ENCODE results near the gene SULT1A4. TPM values are rescaled to one million over a fixed set of nuclear protein-coding genes. Genes with fewer than 3 reads are reported as not detected.
"Not testable (repeated sequence)": the region's sequence is repeated elsewhere in the genome, so short reads cannot be mapped to it uniquely, and the experiment has no call there.

Gene SULT1A4
- 2.7 TPM for total RNA-seq
- long read RNA-seq, partial matches to known transcripts: 0 of 2 reads
- long read RNA-seq, other reads (novel, unspliced or antisense): 0 of 2 reads

DNA sequence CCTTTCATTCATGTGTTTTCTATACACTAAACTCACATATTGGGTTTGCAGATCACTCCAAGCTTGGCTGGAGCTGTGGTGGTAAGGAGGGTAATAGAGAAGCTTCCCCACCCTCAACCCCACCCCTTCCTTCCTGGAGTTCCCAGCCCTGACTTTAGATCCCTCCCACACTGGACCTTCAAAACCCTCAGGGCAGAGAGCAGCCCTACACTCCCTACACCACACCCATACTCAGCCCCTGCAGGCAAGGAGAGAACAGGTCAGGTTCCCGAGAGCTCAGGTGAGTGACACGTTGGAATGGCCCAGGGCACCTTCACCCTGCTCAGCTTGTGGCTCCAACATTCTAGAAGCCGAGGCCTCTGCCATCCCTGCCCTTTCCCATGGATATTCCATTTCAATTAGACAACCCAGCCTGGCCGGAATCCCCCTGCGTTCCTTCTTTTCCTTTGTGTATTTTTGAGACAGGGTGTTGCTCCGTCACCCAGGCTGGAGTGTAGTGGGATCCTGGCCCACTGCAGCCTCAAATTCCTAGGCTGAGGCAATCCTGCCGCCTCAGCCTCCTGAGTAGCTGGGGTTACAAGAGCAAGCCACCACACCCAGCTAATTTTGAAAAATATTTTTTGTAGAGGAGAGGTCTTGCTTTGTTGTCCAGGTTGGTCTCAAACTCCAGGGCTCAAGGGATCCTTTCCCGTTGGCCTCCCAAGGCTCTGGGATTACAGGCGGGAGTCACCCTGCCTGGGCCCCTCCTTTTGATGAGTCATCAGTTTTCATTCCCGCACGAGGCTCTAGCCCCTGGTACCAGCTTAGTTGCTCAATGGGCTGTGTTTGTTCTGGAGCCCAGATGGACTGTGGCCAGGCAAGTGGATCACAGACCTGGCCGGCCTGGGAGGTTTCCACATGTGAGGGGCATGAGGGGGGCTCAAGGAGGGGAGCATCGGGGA lies at the start of gene SULT1A4:
SULT1A4 (plus strand) TSS at position 208 of the 941 bp plus-strand sequence. CDS start 1,473 bp downstream, outside the sequence.
- peak; percentile 42 for ATAC-seq
- intact Hi-C loops (cut with micrococcal nuclease); DNase-seq: not testable (repeated sequence)

DNA sequence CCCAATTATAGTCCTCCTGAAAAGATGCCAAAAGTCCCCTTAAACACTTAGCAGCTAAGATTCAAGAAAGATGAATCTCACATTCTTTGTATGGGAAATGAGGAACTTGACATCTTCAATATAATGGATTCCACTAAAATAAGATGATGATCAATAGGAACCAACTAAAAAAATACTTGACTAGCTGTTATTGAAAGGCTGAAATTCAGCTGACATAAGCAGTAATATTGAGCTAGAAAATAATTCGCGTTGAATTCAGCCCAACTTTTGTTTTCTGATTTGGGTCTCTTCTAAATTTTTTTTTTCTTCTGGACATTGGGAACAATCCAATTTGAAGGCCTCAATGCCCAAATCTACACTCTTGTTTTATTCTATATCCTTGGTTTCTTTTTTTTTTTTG lies 36.1 kb upstream of the SULT1A4 start:
- ATAC-seq; intact Hi-C loops (cut with micrococcal nuclease); DNase-seq: not testable (repeated sequence)

DNA sequence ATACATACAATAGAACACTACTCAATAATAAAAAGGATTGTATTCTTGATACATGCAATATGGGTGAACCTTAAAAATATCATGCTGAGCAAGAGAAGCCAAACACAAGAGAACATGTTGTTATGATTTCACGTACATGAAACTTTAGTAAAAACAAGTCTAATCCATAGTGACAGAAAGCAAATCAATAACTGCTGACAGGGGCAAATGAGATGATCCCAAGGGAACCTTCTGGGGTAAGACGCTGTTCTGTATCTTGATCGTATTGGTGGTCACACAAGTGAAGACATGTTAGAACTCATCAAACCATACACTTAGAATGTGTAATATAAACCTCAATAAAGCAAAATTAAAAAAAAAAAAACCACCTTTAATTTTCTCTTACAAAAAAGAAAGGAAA lies 34.3 kb upstream of the SULT1A4 start:
- ATAC-seq; DNase-seq; intact Hi-C loops (cut with micrococcal nuclease): not testable (repeated sequence)

DNA sequence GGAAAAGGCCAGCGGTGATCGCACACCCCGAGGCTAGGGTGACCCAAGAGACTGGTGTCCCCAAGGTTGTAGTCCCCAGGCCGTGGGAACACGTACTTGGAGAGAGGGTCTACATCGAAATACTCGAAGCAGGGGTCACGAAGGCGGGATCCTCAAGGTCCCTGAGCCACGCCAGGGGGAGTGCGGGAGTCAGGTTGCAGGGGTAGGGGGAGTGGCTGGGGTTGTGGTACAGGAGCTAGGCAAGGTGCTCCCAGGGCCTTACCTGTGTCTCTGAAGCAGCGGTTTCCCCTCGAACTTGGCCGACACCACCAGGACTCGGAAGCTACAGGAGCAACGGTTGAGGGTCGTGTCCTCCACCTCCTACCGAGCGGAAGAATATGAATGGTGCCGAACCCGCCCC lies 6.0 kb upstream of the SULT1A4 start:
- intact Hi-C loops (cut with micrococcal nuclease); DNase-seq: not testable (repeated sequence)
- ATAC-seq: peak; percentile 21

DNA sequence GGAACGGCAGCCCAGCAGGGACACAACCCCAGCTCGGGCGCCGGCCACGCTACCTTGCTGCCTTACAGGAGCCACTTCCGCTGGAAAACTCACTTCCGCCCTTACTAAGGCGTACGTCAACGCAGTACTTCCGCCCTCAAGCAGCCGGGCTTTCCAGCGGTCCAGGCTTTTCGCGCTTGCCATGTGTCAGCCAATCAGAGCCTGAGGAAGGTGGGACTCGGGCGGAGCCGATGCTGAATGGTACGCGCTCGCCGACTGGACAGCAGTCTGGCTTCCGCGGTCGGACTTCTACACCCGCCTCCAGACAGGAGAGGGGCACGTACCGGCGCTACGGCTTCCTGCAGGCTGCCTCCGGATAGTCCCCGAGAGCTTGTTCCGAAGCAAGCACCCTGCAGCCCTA lies 5.4 kb upstream of the SULT1A4 start, which contains the start of the genes BOLA2 and SLX1B:
BOLA2 (minus strand) TSS at position 83 of the 400 bp plus-strand sequence. CDS start 98 bp downstream, outside the sequence.
SLX1B (plus strand) TSS at position 265 of the 400 bp plus-strand sequence.
- ATAC-seq: peak; percentile 96
- DNase-seq; intact Hi-C loops (cut with micrococcal nuclease): not testable (repeated sequence)

DNA sequence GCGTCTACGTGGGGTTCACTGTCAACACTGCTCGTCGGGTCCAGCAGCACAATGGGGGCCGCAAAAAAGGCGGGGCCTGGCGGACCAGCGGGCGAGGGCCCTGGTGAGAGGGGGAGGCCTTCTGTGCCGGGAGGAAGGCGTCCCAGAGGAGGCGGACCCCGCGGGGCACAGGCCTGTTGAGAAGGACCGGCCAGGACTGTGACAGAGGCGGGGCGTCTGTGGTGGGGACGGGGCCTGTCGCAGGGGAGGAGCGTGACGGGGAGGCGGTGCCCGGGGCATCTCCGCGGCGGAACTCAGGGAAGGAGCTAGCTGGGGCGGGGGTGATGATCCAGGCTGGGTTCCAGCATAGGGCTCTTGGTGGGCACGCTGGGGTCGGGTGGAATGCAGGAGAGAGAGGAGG lies 4.9 kb upstream of the SULT1A4 start:
- DNase-seq; intact Hi-C loops (cut with micrococcal nuclease): not testable (repeated sequence)
- peak; percentile 83 for ATAC-seq

DNA sequence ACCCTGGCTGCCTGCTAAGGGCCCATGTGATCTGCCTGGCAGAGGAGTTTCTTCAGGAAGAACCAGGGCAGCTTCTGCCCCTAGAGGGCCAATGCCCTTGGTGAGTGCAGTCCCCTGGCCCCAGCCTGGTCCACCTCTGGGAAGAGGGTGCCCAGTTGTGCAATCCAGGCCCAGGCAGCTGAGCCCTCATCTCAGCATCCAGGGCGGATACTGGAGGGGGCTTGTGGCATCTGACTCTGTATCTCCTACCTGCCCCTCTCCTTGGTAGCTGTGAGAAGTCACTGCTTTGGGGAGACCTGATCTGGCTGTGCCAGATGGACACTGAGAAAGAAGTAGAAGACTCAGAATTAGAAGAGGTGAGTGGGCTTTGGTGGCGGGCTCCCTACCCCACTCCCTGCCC lies 2.1 kb upstream of the SULT1A4 start:
- DNase-seq; intact Hi-C loops (cut with micrococcal nuclease); ATAC-seq: not testable (repeated sequence)

DNA sequence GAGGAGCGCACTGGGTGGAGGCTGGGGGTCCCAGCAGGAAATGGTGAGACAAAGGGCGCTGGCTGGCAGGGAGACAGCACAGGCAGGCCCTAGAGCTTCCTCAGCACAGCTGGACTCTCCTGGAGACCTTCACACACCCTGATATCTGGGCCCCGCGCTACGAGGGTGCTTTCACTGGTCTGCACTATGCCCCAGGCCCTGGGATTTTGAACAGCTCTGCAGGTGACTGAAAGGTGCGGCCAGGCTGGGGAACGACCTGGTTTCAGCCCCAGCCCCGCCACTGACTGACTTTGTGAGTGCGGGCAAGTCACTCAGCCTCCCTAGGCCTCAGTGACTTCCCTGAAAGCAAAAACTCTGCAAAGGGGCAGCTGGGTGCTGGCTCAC lies 926 bp downstream of the SULT1A4 start:
- peak; percentile 2 for ATAC-seq
- intact Hi-C loops (cut with micrococcal nuclease); DNase-seq: not testable (repeated sequence)

DNA sequence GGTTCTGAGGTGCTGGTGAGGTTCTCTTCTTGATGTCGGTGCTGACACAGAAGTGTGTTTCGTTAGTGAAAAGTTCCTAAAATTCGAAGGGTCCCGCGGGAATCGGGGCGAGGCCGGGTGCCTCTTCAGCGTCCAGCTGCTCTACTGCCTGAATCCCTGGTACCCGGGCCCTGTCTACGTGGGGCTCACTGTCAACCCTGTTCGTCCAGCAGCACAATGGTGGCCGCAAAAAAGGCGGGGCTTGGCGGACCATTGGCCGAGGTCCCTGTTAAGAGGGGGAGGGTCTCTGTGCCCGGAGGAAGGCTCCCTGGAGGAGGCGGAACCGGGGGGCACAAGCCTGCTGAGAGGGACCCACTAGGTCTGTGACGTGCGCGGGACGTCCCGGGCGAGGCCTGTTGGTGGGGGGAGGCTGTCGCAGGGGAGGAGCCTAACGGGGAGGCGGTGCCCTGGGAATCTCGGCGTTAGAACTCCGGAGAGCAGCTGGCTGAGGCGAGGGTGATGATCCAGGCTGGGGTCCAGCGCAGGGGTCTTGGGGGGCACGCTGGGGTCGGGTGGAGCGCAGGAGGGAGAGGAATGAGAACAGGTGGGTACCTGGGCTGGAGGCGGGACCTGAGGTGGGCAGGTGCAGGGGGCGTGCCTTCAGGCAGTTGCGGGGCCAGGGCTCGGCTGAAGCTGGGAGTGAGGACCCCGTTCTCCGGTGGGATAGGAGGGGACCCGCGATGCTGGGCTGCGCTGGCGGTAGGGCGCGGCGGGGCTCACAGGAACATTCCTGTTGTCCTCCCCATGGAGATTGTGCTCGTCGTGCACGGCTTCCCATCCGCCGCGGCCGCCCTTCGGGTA lies 6.5 kb downstream of the SULT1A4 start:
- intact Hi-C loops (cut with micrococcal nuclease); DNase-seq: not testable (repeated sequence)
- ATAC-seq: peak; percentile 63

DNA sequence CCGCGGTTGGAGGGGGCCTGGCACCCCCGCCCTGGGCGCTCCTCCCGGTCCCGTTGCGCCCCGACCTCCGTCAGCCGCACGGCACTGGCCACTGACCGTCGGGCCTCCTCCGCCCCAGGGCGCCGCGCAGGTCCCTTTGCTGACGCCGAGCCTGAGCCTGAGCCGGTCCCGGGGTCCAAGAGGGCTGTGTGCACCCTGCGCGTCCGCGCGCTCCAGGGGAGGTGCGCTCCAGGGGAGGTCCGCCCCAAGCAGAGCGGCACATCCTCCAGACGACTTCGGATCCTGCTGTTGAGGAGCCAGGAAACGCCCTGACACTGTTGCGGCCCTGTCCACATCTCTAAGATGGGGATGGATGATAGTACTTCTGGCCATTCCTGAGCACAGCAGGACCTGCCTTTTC lies 7.2 kb downstream of the SULT1A4 start:
- peak; percentile 6 for ATAC-seq
- intact Hi-C loops (cut with micrococcal nuclease); DNase-seq: not testable (repeated sequence)

DNA sequence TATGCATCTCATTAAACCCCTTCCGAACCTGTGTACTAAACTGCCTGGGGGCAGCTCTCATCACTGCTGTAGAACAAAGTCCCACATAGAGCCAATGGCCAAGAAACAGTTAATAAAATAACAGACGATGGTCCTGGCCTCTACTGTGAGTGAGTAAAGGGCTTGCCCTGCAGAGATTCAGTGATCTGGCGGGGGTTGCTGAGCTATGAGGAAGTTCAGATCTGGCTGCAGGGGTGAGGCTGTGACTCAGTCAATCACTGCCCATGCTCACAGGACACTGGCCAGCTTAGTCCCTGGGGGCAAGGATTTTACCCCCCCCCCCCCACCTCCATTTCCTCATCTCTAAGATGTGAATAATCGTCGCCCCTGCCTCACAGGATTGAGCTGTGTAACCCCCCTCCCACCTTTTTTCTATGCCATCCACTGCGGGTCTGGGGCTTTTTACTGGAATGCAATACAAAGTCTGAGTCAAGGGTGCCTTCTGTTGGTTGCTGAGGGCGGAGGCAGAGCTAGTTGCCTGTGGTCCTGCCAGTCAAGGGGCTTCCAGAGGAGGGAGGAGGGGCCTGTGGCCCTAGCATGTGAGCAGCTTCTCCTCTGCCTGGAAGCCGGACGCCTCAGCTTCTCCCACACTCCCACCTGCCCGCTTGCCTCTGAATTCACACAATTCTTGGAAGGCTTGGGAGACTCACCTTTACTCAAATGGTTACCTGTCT lies 8.1 kb downstream of the SULT1A4 start:
- ATAC-seq; DNase-seq; intact Hi-C loops (cut with micrococcal nuclease): not testable (repeated sequence)

DNA sequence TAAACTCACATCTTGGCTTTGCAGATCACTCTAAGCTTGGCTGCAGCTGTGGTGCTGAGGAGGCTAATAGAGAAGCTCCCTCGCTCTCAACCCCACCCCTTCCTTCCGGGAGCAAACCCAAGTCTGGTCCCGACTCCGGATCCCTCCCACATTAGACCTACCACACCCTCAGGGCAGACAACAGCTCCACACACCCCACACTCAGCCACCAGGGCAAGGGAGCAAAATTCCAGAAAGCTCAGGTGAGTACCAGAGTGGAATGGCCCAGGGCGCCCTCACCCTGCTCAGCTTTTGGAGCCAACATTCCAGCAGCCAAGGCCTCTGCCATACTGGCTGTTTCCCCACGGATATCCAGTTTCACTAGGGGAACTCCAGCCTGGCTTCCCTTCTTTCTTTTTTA lies 9.9 kb downstream of the SULT1A4 start:
- peak; percentile 93 for ATAC-seq
- intact Hi-C loops (cut with micrococcal nuclease): not testable (repeated sequence)
- DNase-seq: peak; percentile 87

DNA sequence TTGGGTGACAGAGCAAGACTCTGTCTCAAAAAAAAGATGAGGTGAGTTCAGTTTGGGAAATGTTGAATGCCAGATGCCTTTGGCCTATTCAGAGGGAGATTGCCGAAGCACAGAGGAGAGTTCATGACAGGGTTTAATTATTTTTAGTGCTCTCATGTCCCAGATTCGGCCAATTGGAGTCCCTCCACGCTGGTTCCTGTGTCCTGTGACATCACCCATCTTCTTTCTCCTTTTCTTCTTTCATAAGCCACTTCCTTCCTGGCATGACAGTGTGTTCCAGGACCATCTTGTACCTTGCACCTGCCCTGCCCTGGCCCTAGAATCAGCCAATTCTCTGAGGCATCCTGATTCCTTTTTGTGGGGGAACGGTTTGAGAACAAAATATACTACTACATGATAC lies 12.4 kb downstream of the SULT1A4 start:
- intact Hi-C loops (cut with micrococcal nuclease); ATAC-seq; DNase-seq: not testable (repeated sequence)

DNA sequence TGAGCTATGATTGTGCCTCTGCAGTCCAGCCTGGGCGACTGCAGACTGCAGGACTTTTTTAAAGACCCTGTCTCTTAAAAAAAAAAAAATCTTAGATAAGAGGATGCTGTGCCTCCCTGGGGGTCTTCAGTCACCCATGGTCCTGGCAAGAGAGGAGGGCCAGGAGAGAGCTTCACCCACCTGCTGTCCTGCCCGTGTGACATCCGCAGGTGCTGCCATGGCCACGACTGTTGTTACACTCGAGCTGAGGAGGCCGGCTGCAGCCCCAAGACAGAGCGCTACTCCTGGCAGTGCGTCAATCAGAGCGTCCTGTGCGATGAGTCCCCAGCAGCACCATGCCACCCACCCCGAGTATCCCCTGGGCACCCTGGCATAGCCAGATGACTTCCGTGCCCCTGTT lies 22.6 kb downstream of the SULT1A4 start:
- peak; percentile 9 for DNase-seq
- intact Hi-C loops (cut with micrococcal nuclease); ATAC-seq: not testable (repeated sequence)

DNA sequence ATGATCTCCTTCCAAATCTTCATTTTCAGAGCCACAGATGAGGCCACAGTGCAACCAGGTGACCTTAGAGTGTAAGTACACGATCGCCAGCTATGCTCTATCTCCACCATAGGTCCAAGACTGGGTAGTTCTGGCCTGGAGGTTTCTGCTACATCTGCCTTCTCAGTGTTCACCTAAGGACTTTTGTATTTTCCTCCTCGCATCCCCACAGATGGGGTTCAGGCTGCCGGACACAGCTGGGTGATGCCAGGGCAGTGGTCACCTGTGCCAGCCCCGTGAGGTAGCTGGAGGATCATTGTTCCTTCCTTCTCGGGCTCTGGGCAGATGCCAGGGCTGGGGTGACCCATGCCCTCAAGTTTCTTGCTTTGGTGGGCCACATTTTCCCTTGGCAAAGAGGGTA lies 46.6 kb downstream of the SULT1A4 start, which contains the start of gene NPIPB12:
NPIPB12 (minus strand) TSS at position 101 of the 400 bp plus-strand sequence.
- intact Hi-C loops (cut with micrococcal nuclease); DNase-seq; ATAC-seq: not testable (repeated sequence)

All from left ventricle myocardium superior (tissue), 1 donor.